LNCAP (cell line): ENCODE data around the gene ATP6V1F.

Experiments used
- TF ChIP-seq, protein P1 (sequence below): fragments of 450-650 bp; IDR thresholded peaks from 2 replicates; pipeline ENCODE4 v1.5.1; 2017; ENCODE audit warnings: mild to moderate bottlenecking

The ATP6V1F gene

GRCh38 chr7:128842674-128843641 is 19.7 kb upstream of the ATP6V1F start:
- TF ChIP-seq, protein P1, sequence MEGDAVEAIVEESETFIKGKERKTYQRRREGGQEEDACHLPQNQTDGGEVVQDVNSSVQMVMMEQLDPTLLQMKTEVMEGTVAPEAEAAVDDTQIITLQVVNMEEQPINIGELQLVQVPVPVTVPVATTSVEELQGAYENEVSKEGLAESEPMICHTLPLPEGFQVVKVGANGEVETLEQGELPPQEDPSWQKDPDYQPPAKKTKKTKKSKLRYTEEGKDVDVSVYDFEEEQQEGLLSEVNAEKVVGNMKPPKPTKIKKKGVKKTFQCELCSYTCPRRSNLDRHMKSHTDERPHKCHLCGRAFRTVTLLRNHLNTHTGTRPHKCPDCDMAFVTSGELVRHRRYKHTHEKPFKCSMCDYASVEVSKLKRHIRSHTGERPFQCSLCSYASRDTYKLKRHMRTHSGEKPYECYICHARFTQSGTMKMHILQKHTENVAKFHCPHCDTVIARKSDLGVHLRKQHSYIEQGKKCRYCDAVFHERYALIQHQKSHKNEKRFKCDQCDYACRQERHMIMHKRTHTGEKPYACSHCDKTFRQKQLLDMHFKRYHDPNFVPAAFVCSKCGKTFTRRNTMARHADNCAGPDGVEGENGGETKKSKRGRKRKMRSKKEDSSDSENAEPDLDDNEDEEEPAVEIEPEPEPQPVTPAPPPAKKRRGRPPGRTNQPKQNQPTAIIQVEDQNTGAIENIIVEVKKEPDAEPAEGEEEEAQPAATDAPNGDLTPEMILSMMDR: no peak

DNA sequence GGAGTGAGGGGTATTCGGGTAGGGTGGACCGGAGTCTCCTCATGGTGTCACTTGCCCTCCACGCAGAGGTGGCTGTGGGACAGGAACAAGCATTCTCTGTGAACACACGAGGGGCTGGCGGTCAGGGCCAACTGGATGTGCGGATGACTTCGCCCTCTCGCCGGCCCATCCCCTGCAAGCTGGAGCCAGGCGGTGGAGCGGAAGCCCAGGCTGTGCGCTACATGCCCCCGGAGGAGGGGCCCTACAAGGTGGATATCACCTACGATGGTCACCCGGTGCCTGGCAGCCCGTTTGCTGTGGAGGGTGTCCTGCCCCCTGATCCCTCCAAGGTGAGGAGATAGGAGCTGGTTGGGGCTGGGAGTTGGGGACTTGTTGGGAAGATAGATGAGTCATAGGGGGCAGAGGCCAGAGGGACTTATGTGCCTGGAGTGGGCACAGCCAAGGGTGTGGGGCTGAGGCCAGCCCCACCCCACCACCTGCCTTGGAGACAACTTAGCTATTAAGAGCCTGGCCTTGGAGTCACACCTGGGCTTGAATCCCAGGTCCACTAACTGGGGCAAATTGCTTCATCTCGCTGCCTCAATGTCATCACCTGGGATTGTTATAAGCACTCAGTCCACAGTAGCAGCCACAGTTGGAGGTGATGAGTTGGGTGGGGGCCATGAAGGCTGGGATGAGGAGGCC is 18.6 kb upstream of the ATP6V1F start:
- TF ChIP-seq, protein P1: no peak

DNA sequence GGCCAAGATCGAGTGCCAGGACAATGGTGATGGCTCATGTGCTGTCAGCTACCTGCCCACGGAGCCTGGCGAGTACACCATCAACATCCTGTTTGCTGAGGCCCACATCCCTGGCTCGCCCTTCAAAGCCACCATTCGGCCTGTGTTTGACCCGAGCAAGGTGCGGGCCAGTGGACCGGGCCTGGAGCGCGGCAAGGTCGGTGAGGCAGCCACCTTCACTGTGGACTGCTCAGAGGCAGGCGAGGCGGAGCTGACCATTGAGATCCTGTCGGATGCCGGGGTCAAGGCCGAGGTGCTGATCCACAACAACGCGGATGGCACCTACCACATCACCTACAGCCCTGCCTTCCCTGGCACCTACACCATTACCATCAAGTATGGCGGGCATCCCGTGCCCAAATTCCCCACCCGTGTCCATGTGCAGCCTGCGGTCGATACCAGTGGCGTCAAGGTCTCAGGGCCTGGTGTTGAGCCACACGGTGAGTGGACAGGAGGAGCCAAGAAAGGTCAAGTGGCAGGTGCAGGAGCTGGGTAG is 17.8 kb upstream of the ATP6V1F start:
- TF ChIP-seq, protein P1: no peak

DNA sequence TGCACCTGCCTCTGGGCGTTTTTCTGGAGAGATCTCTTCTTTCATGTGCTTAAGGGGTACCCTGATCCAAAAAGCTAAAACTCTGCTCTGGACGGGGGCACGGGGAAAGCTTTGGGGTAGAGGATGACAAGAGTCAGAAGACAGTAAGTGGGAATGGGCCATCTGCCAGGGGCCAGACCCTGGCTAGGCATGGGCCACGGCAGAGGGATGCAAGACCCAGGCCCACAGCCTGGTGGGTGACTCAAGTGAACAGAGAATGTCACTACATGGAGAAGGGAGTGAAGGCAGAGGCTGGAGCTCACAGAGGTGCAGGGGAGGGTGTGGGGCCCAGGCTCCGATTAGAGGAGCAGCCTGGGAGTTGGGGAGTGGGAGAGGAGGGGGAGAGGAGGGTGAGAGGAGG is 17.2 kb upstream of the ATP6V1F start:
- TF ChIP-seq, protein P1: no peak

DNA sequence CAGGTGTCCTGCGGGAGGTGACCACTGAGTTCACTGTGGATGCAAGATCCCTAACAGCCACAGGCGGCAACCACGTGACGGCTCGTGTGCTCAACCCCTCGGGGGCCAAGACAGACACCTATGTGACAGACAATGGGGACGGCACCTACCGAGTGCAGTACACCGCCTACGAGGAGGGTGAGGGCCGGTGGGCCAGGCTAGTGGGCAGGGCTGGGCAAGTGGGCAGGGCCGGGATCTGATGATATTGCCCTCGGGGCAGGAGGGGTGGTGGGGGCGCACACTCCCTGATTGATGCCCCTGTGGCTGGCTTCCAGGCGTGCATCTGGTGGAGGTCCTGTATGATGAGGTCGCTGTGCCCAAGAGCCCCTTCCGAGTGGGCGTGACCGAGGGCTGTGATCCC is 16.7 kb upstream of the ATP6V1F start:
- TF ChIP-seq, protein P1: no peak

DNA sequence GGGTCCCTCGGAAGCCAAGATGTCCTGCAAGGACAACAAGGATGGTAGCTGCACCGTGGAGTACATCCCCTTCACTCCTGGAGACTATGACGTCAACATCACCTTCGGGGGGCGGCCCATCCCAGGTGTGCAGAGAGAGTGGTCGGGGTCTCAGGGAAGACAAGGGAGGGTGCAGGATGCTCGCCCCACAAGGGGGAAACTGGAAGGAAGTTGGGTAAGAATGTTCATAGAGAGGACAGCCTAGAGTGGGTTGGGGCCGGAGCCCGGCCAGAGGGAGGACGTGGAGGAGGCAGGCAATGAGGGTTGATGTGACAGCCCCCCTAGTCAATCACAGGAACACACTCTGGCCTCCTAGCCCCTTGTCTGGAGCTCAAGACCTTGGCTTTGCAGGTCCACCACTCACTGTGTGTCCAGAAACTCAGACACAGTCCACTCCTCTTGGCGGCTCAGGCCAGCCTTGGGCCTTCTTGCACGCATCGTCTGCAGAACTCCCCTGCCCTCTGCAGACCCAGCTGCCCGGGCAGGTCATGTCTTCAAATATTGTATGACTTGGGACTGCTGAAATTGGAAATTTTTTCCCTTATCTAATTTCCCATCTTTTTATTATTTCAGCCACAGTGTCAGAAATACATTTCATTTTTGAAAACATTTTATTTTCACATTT is 15.7 kb upstream of the ATP6V1F start:
- TF ChIP-seq, protein P1: no peak

- TF ChIP-seq, protein P1: no peak
These were observed 14.9 kb upstream of the ATP6V1F start for GRCh38 chr7:128847721-128848211.
